ENCODE results near the gene HPCAL4. TPM values are rescaled to one million over a fixed set of nuclear protein-coding genes. Genes with fewer than 3 reads are reported as not detected.

The HPCAL4 gene
- total RNA-seq, 1 donor from 2014 or later: 0.49 TPM

GRCh38 chr1:39631361-39632322 lies 59.6 kb downstream of the HPCAL4 start:
- H3K4me1 ChIP-seq: peaks cover 22% of the 10 kb centered on the region
- H3K4me3 ChIP-seq: no peak overlapping the region
- H3K36me3 ChIP-seq: no peaks in the 10 kb centered on the region
- no peaks in the 10 kb centered on the region for H3K27me3 ChIP-seq
- TF ChIP-seq, protein P1, sequence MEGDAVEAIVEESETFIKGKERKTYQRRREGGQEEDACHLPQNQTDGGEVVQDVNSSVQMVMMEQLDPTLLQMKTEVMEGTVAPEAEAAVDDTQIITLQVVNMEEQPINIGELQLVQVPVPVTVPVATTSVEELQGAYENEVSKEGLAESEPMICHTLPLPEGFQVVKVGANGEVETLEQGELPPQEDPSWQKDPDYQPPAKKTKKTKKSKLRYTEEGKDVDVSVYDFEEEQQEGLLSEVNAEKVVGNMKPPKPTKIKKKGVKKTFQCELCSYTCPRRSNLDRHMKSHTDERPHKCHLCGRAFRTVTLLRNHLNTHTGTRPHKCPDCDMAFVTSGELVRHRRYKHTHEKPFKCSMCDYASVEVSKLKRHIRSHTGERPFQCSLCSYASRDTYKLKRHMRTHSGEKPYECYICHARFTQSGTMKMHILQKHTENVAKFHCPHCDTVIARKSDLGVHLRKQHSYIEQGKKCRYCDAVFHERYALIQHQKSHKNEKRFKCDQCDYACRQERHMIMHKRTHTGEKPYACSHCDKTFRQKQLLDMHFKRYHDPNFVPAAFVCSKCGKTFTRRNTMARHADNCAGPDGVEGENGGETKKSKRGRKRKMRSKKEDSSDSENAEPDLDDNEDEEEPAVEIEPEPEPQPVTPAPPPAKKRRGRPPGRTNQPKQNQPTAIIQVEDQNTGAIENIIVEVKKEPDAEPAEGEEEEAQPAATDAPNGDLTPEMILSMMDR (IDR thresholded peaks at IDR 0.05): no peak
- TF ChIP-seq POLR2AphosphoS5 (IDR thresholded peaks at IDR 0.05; ENCODE audit: insufficient read depth in 1 of 2, low read depth in 1 of 2) (no peak), POLR2A (IDR thresholded peaks at IDR 0.05) (no peak)
- H3K9me3 ChIP-seq: no peaks in the 10 kb centered on the region
- no peak for DNase-seq (ENCODE audit: extremely low spot score in 2 of 2)
- intact Hi-C loops (cut with DNase I): no loop called here
- no peak overlapping the region for H3K27ac ChIP-seq

DNA sequence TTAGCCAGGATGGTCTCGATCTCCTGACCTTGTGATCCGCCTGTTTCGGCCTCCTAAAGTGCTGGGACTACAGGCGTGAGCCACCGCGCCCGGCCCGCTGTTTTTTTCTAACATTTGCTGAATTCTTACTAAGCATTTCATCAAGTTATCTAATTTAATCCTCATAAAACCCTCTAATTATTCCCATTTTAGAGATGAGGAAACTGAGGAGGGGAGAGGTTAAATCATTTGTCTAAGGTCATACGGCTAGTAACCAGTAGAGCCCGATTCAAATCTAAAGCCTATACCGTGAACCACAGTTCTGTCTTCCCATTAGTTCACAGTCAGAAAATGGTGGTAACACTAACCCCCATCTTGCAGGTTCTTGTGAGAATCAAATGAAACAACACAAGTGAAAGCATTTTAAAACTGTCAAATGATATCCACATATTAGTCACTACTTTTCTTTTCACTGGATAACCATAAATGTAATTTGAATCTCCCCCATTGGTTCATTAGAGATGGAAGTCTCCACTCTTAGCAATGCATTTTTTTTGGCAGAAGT lies 62.4 kb downstream of the HPCAL4 start:
- H3K9me3 ChIP-seq: no peaks in the 10 kb centered on the region
- H3K4me3 ChIP-seq: no peak overlapping the region
- H3K4me1 ChIP-seq: peaks cover 34% of the 10 kb centered on the region
- no peak overlapping the region for H3K27ac ChIP-seq
- H3K27me3 ChIP-seq: no peaks in the 10 kb centered on the region
- no peaks in the 10 kb centered on the region for H3K36me3 ChIP-seq
- intact Hi-C loops (cut with DNase I): no loop called here
- TF ChIP-seq POLR2AphosphoS5 (IDR thresholded peaks at IDR 0.05; ENCODE audit: insufficient read depth in 1 of 2, low read depth in 1 of 2): no peak
- TF ChIP-seq, protein P1 (IDR thresholded peaks at IDR 0.05): no peak
- TF ChIP-seq POLR2A (IDR thresholded peaks at IDR 0.05): no peak
- no peak for DNase-seq (ENCODE audit: extremely low spot score in 2 of 2)

Small RNA genes lying within 50 kb of the gene (small RNA-seq; reads per million reads assigned to genes)
- not detected for gene RNU7-121P

Other genes starting within 250 kb of the HPCAL4 start
- 2.9 TPM for gene BMP8A, start 199.8 kb downstream of the HPCAL4 start, total RNA-seq
- 171 TPM for gene PABPC4, start 114.6 kb downstream of the HPCAL4 start, total RNA-seq
- 8.8 TPM for gene HEYL, start 51.8 kb downstream of the HPCAL4 start, total RNA-seq
- gene NT5C1A, start 19.3 kb downstream of the HPCAL4 start, total RNA-seq: not detected
- gene PPIE, start 47.4 kb upstream of the HPCAL4 start, total RNA-seq: 32.4 TPM
- not detected for gene OXCT2, start 79.9 kb upstream of the HPCAL4 start, total RNA-seq
- gene BMP8B, start 97.4 kb upstream of the HPCAL4 start, total RNA-seq: 0.98 TPM
- 16.7 TPM for gene TRIT1, start 192.1 kb upstream of the HPCAL4 start, total RNA-seq
- 17.2 TPM for gene MYCL, start 210.5 kb upstream of the HPCAL4 start, total RNA-seq

Measured in vagina (tissue), 2 donors.